HepG2 (cell line): ENCODE data around the gene MLLT1. TPM values are rescaled to one million over a fixed set of nuclear protein-coding genes. Genes with fewer than 3 reads are reported as not detected.

Experiments
- NFKB2 ChIP-seq: sonication (generic); formaldehyde crosslinking; IDR thresholded peaks from 2 replicates; pipeline ENCODE4 v1.4.0; 2020; ENCODE audit warnings: missing genetic modification reagents, borderline replicate concordance
- RNF2 ChIP-seq: fragments of 450-650 bp; conservative IDR thresholded peaks from 2 replicates; pipeline ENCODE4 v1.6.1; 2016; ENCODE audit warnings: low read depth
- ZNF44 ChIP-seq: sonication (generic); formaldehyde crosslinking; IDR thresholded peaks from 2 replicates; pipeline ENCODE4 v1.5.1; 2020; ENCODE audit warnings: mild to moderate bottlenecking, missing genetic modification reagents
- polyA plus RNA-seq, 8 experiments: library from polyadenylated mRNA; depleted of rRNA in 3 of 8; stranded (reverse) in 7 of 8; unstranded in 1 of 8; fragments of >200 nt; fragmentation: Illumina TruSeq in 4 of 8; extraction: Trizol in 4 of 8; gene quantifications; 2 replicates each; pipeline versions ENCODE4 v1.2.1 to v1.2.3, GENCODE V29; 2011 to 2016; ENCODE audit warnings: low read depth in 4 of 8, missing spikeins in 1 of 8, mixed read lengths in 1 of 8; ENCODE audit not compliant: insufficient read depth in 1 of 8
- total RNA-seq, 5 experiments: library from RNA; depleted of rRNA; stranded (reverse); fragments of >200 nt; fragmentation: Illumina TruSeq; extraction: Trizol; gene quantifications; 2 replicates each; pipeline ENCODE4 v1.2.3, GENCODE V29; 2016; ENCODE audit warnings: low read depth in 1 of 5
- TF ChIP-seq, protein P1 (sequence below): sonication (generic); formaldehyde crosslinking; IDR thresholded peaks from 2 replicates; pipeline ENCODE4 v1.5.0; 2020; ENCODE audit warnings: missing genetic modification reagents
- TF ChIP-seq, protein P2 (sequence below): IDR thresholded peaks from 2 replicates; pipeline ENCODE4 v1.6.1; 2016; ENCODE audit warnings: low read depth, missing genetic modification reagents, missing compliant biosample characterization
- TF ChIP-seq, protein P3 (sequence below): IDR thresholded peaks from 2 replicates; pipeline ENCODE4 v1.6.1; 2016; ENCODE audit warnings: control low read depth
- TF ChIP-seq, protein P4 (sequence below): sonication (generic); formaldehyde crosslinking; IDR thresholded peaks from 2 replicates; pipeline ENCODE4 v1.4.0; 2020; ENCODE audit warnings: mild to moderate bottlenecking, missing genetic modification reagents
- TF ChIP-seq, protein P5 (sequence below): sonication (generic); formaldehyde crosslinking; IDR thresholded peaks from 2 replicates; pipeline ENCODE4 v1.4.0; 2020; ENCODE audit warnings: mild to moderate bottlenecking, missing genetic modification reagents

MLLT1 gene
- total and polyA plus RNA-seq, 2 of the 13 experiments (the other 11 are each of a cell fraction or from before 2014, with no cell fraction given): 11.7 to 12.2 TPM

DNA sequence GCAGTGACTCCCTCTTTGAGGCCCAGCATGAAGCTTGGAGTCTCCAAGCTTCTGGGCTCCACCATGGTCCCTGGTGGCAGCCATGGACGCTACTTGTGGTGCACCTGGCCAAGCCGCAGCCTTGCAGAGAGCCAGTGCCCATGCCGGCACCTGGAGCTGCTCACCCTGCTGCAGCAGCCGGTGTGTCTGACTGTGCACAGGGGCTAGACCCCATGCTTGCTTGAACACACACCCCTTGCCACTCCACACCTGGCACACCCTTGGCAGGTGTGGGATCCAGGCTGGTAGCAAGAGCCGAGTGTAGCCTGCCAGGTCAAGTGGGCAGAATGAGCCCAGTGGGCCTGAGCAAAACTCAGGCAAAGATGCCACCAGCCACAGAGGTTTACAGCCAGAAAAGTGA is 18.6 kb upstream of the MLLT1 start (continued):
- TF ChIP-seq, protein P1, sequence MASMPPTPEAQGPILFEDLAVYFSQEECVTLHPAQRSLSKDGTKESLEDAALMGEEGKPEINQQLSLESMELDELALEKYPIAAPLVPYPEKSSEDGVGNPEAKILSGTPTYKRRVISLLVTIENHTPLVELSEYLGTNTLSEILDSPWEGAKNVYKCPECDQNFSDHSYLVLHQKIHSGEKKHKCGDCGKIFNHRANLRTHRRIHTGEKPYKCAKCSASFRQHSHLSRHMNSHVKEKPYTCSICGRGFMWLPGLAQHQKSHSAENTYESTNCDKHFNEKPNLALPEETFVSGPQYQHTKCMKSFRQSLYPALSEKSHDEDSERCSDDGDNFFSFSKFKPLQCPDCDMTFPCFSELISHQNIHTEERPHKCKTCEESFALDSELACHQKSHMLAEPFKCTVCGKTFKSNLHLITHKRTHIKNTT (CRISPR knock-in tag): no peak
- TF ChIP-seq, protein P2, sequence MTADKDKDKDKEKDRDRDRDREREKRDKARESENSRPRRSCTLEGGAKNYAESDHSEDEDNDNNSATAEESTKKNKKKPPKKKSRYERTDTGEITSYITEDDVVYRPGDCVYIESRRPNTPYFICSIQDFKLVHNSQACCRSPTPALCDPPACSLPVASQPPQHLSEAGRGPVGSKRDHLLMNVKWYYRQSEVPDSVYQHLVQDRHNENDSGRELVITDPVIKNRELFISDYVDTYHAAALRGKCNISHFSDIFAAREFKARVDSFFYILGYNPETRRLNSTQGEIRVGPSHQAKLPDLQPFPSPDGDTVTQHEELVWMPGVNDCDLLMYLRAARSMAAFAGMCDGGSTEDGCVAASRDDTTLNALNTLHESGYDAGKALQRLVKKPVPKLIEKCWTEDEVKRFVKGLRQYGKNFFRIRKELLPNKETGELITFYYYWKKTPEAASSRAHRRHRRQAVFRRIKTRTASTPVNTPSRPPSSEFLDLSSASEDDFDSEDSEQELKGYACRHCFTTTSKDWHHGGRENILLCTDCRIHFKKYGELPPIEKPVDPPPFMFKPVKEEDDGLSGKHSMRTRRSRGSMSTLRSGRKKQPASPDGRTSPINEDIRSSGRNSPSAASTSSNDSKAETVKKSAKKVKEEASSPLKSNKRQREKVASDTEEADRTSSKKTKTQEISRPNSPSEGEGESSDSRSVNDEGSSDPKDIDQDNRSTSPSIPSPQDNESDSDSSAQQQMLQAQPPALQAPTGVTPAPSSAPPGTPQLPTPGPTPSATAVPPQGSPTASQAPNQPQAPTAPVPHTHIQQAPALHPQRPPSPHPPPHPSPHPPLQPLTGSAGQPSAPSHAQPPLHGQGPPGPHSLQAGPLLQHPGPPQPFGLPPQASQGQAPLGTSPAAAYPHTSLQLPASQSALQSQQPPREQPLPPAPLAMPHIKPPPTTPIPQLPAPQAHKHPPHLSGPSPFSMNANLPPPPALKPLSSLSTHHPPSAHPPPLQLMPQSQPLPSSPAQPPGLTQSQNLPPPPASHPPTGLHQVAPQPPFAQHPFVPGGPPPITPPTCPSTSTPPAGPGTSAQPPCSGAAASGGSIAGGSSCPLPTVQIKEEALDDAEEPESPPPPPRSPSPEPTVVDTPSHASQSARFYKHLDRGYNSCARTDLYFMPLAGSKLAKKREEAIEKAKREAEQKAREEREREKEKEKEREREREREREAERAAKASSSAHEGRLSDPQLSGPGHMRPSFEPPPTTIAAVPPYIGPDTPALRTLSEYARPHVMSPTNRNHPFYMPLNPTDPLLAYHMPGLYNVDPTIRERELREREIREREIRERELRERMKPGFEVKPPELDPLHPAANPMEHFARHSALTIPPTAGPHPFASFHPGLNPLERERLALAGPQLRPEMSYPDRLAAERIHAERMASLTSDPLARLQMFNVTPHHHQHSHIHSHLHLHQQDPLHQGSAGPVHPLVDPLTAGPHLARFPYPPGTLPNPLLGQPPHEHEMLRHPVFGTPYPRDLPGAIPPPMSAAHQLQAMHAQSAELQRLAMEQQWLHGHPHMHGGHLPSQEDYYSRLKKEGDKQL: no peak
- TF ChIP-seq RNF2 (no peak), NFKB2 (CRISPR knock-in tag) (no peak), ZNF44 (no peak)
- TF ChIP-seq, protein P3, sequence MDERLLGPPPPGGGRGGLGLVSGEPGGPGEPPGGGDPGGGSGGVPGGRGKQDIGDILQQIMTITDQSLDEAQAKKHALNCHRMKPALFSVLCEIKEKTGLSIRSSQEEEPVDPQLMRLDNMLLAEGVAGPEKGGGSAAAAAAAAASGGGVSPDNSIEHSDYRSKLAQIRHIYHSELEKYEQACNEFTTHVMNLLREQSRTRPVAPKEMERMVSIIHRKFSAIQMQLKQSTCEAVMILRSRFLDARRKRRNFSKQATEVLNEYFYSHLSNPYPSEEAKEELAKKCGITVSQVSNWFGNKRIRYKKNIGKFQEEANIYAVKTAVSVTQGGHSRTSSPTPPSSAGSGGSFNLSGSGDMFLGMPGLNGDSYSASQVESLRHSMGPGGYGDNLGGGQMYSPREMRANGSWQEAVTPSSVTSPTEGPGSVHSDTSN (CRISPR knock-in tag): no peak
- TF ChIP-seq, protein P4, sequence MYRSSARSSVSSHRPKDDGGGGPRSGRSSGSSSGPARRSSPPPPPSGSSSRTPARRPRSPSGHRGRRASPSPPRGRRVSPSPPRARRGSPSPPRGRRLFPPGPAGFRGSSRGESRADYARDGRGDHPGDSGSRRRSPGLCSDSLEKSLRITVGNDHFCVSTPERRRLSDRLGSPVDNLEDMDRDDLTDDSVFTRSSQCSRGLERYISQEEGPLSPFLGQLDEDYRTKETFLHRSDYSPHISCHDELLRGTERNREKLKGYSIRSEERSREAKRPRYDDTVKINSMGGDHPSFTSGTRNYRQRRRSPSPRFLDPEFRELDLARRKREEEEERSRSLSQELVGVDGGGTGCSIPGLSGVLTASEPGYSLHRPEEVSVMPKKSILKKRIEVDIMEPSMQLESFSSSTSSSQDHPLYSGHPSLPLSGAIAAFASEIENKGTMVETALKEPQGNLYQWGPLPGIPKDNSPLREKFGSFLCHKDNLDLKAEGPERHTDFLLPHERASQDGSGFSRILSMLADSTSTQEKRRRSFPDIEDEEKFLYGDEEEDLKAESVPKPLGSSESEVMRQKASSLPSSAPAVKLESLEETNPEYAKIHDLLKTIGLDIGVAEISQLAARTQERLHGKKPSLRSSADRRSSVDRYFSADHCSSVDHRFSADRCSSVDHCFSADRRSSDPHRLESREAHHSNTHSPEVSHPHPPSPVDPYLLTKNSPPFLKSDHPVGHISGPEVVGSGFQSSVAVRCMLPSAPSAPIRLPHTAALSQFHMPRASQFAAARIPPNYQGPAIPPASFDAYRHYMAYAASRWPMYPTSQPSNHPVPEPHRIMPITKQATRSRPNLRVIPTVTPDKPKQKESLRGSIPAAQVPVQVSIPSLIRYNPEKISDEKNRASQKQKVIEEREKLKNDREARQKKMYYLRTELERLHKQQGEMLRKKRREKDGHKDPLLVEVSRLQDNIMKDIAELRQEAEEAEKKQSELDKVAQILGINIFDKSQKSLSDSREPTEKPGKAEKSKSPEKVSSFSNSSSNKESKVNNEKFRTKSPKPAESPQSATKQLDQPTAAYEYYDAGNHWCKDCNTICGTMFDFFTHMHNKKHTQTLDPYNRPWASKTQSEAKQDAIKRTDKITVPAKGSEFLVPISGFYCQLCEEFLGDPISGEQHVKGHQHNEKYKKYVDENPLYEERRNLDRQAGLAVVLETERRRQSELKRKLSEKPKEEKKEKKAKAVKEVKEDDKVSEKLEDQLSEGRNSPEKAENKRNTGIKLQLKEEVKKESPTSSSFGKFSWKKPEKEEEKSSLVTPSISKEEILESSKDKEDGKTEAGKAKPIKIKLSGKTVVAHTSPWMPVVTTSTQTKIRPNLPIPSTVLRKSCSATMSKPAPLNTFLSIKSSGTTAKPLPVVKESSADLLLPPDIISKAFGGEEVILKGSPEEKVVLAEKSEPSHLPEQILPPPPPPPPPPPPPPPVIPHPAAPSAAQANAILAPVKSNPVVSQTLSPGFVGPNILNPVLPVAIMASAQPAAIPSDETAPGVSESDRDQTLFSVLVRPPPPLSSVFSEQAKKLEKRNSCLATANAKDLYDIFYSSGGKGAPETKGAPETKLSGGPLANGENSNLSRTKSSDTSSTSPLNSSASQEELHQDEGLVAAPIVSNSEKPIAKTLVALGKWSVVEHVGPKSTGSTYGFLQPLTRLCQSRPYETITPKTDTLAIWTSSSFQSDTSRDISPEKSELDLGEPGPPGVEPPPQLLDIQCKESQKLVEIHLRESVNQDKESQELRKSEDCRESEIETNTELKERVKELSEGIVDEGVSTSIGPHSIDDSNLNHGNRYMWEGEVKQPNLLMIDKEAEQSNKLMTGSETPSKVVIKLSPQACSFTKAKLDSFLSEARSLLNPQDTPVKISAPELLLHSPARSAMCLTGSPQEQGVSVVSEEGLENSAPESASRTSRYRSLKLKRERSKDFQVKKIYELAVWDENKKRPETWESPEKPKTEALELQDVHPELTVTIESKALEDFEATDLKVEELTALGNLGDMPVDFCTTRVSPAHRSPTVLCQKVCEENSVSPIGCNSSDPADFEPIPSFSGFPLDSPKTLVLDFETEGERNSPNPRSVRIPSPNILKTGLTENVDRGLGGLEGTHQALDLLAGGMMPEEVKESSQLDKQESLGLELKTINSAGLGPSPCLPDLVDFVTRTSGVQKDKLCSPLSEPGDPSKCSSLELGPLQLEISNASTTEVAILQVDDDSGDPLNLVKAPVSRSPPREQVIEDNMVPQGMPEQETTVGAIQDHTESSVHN (CRISPR knock-in tag): no peak
- TF ChIP-seq, protein P5, sequence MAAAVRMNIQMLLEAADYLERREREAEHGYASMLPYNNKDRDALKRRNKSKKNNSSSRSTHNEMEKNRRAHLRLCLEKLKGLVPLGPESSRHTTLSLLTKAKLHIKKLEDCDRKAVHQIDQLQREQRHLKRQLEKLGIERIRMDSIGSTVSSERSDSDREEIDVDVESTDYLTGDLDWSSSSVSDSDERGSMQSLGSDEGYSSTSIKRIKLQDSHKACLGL: no peak
